ENCODE measurements around the gene CRACR2A. TPM values are rescaled to one million over a fixed set of nuclear protein-coding genes. Genes with fewer than 3 reads are reported as not detected.

Gene CRACR2A
- total and polyA plus RNA-seq, 9 of the 15 experiments (the other 6 are each of a cell fraction or from before 2014, with no cell fraction given), result 2.1 to 15.1 (median 10.4) TPM

GRCh38 chr12:3727877-3728632, 24.9 kb downstream of the CRACR2A start (continued):
- no peak for TF ChIP-seq FOXA1 (IDR thresholded peaks at IDR 0.05; ENCODE audit: borderline replicate concordance)
- peak; percentile 22 for TF ChIP-seq TAL1 (IDR thresholded peaks at IDR 0.05)

- Histone ChIP-seq H2AFZ (ENCODE audit: low read depth, low read length) (no peak overlapping the region), H3K4me3 (no peak overlapping the region), H3K79me2 (ENCODE audit: control insufficient read depth, insufficient read depth, low read length) (no peaks in the 10 kb centered on the region), H3K27ac (ENCODE audit: extremely low read depth, low read depth, low read length) (no peak overlapping the region), H4K20me1 (replicated peaks; ENCODE audit: control insufficient read depth, insufficient read depth, low read length) (no peaks in the 10 kb centered on the region), H3K9ac (ENCODE audit: insufficient read depth in 1 of 2, low read depth in 2 of 2, low read length in 2 of 2) (no peak overlapping the region), H3K4me2 (ENCODE audit: insufficient read depth, low read length) (no peak overlapping the region), H3K9me1 (ENCODE audit: control insufficient read depth, insufficient read depth, low read length) (no peaks in the 10 kb centered on the region), H3K4me1 (replicated peaks in 1 of 2; ENCODE audit: control insufficient read depth in 2 of 2, insufficient read depth in 2 of 2, low read length in 2 of 2) (peaks cover 0 to 4% of the 10 kb centered on the region in 2 experiments; a peak in 2 of 5 replicates), H3K36me3 (ENCODE audit: control insufficient read depth, insufficient read depth, low read length) (0 out of 3 replicates have a peak, but pooled peaks cover 12% of the 10 kb centered on the region), H3K27me3 (ENCODE audit: control insufficient read depth in 2 of 2, insufficient read depth in 2 of 2, low read length in 2 of 2) (no peaks in the 10 kb centered on the region), H3K9me3 (replicated peaks; ENCODE audit: control insufficient read depth, insufficient read depth, low read depth, low read length) (no peaks in the 10 kb centered on the region)
- ChIA-PET CTCF (ENCODE audit: low intra/inter-chr PET ratio) (no interaction called here), POLR2A (no interaction called here)
- in situ Hi-C loops (cut with MboI), result no loop called here
- FAIRE-seq, result no peak
- no peak for ATAC-seq
- BruUV-seq (replicated peaks), result no TSS peak
- 96% methylated on average over 8 of the region's 8 CpGs for WGBS (ENCODE audit: insufficient coverage, low coverage, missing lambda C conversion rate)
- intact Hi-C loops (cut with micrococcal nuclease), result no loop called here
- no peak for DNase-seq (ENCODE audit: extremely low read depth in 1 of 4, low spot score in 3 of 4)
- TF ChIP-seq BDP1 (IDR thresholded peaks at IDR 0.05; ENCODE audit: insufficient read depth, insufficient read length), result no peak
- TF ChIP-seq ZNF717 (CRISPR knock-in tag; IDR thresholded peaks at IDR 0.05), result no peak
- no peak for TF ChIP-seq MAZ (CRISPR knock-in tag; conservative IDR thresholded peaks at IDR 0.05 in 1 of 2, IDR thresholded peaks at IDR 0.05 in 1 of 2)
These were observed 25.6 kb downstream of the CRACR2A start for GRCh38 chr12:3727354-3727753.

All from K562 (cell line).